ENCODE measurements around the gene ADSL. TPM values are rescaled to one million over a fixed set of nuclear protein-coding genes. Genes with fewer than 3 reads are reported as not detected.
A peak's percentile ranks its signal among the peaks of the same experiment; 100 is the strongest.

Gene ADSL
- total and polyA plus RNA-seq, 11 donors: 35.5 to 131 (median 52.0) TPM

DNA sequence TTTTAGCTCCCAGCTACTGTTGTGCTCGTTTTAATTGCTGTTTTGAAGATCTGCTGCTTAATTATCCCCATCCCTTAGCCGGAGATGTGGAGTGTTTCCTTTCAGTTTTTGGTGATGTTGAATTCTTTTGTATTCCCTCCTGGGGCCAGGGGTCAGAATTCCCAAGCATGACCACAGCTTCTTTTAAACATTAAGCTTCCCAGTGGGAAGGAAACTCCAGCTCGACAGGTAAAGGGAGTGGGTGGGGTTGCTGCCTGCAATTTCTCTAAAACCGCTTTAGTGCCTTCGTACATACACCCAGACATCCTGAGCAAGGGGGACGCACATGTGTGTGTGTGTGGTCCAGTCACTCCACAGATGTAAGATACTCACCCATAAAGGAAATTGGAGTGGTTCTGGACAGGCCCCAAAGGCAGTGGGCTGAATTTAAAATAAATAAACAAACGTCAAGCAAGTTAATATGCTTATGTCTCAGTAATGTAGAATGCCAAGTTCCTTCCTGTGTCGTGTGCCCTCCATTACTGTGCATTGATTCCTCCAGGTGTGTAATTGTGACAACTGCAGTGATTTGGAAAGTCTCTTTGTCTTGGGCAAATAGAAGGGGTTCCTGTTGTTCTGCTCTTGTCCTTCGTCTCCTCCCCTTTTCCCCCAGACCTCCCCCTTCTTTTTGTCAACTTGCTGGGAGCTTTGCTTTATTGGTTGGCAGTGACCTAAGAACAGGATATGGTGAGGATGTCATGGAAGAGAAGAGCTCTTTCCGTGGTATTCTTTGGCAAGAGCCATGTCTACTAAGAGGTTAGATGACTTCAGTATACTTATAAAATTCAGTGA, 19.2 kb upstream of the ADSL start:
- WGBS, 4 donors: 50 to 59% (median 56%) methylated on average over 10 of the region's 10 CpGs
- no peaks in the 10 kb centered on the region for H3K27me3 ChIP-seq
- H3K4me3 ChIP-seq: no peak overlapping the region
- peaks cover 0 to 79% (median 40%) of the 10 kb centered on the region in 9 donors for H3K36me3 ChIP-seq
- H3K4me1 ChIP-seq: peaks cover 0 to 35% (median 4%) of the 10 kb centered on the region in 12 donors
- H3K9me3 ChIP-seq: no peaks in the 10 kb centered on the region
- intact Hi-C loops (cut with DNase I): no loop called here
- no peak for TF ChIP-seq POLR2A (IDR thresholded peaks at IDR 0.05)
- TF ChIP-seq, protein P1, sequence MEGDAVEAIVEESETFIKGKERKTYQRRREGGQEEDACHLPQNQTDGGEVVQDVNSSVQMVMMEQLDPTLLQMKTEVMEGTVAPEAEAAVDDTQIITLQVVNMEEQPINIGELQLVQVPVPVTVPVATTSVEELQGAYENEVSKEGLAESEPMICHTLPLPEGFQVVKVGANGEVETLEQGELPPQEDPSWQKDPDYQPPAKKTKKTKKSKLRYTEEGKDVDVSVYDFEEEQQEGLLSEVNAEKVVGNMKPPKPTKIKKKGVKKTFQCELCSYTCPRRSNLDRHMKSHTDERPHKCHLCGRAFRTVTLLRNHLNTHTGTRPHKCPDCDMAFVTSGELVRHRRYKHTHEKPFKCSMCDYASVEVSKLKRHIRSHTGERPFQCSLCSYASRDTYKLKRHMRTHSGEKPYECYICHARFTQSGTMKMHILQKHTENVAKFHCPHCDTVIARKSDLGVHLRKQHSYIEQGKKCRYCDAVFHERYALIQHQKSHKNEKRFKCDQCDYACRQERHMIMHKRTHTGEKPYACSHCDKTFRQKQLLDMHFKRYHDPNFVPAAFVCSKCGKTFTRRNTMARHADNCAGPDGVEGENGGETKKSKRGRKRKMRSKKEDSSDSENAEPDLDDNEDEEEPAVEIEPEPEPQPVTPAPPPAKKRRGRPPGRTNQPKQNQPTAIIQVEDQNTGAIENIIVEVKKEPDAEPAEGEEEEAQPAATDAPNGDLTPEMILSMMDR (IDR thresholded peaks at IDR 0.05): no peak
- peak overlapping the region in 6 of 12 donors; percentile 3 to 58 (median 35) for H3K27ac ChIP-seq
- DNase-seq: no peak
- ATAC-seq: peak in 2 of 4 donors; percentile 27 to 64

DNA sequence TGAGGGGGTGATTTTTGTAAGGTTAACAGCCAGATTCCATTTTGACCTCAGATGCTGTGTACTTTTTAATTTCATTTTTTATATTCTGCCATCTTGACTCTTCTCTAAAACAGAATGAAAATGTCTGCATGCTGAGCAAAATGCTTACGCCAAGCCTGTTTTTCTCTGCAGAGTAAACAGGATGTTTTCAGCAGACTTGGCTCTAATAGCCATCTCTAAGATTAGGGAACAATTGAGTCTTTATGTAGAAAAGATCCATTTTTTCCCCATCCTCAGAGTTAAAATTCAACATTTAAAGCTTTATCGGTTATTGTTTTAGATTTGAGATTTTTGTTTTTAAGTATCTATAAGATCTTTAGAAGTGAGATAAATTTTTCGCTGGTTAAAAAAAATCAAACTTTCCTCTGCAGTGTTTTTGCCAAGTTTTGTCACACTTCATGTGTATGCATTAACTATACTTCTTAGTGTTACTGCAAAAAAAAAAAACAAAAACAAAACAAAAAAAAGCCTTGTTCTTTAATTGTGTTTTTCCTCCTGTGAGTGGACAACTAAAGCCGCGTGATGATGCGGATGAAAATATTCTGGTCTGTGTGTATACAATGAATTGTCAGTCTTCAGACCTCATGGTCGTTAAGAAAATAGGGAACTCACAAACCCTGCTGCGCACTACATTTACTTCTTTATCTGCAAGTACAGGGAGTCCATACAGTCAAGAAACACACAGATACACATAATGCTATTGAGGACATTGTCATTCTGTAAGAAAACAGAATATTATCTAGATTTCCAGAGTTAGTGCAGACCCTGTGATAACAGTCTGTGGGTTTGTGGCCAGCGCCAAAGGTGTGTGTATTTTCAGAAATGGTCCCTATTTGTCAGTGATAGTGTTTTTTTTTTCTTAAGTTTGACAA, 17.5 kb upstream of the ADSL start:
- WGBS, 4 donors: 80 to 86% (median 83%) methylated on average over 9 of the region's 9 CpGs
- intact Hi-C loops (cut with DNase I): no loop called here
- DNase-seq (no peak), ATAC-seq (no peak)
- Histone ChIP-seq H3K36me3 (peaks cover 0 to 74% (median 38%) of the 10 kb centered on the region in 9 donors), H3K27ac (peak overlapping the region in 2 of 12 donors; percentile 4 to 8), H3K27me3 (no peaks in the 10 kb centered on the region), H3K9me3 (no peaks in the 10 kb centered on the region), H3K4me1 (peaks cover 0 to 41% (median 4%) of the 10 kb centered on the region in 12 donors), H3K4me3 (no peak overlapping the region)
- TF ChIP-seq POLR2A (IDR thresholded peaks at IDR 0.05): no peak
- TF ChIP-seq, protein P1 (IDR thresholded peaks at IDR 0.05): no peak

DNA sequence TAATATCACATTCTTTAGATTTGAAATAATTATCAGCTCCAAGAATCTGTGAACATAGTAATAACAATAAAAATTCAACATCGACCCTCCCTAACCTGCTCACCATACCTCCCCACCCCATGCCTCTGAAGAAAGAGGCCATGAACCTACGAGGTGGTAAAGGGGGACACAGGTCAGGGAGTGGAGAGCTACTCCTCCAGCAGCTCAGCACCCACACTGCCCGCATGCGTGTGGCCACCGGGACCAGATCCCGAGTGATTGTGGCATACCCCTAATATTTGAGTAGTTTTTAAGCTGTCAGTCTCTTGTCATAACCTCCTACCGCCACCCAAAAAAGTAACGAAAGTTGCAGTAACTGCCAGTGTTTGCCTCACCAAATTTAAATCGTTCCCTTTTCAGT, 16.8 kb upstream of the ADSL start:
- DNase-seq (no peak), ATAC-seq (no peak)
- Histone ChIP-seq H3K4me3 (no peak overlapping the region), H3K9me3 (no peaks in the 10 kb centered on the region), H3K4me1 (peaks cover 0 to 43% (median 4%) of the 10 kb centered on the region in 12 donors), H3K27me3 (no peaks in the 10 kb centered on the region), H3K36me3 (peaks cover 0 to 71% (median 33%) of the 10 kb centered on the region in 9 donors), H3K27ac (peak overlapping the region in 1 of 12 donors; percentile 8)
- 89 to 95% (median 91%) methylated on average over 9 of the region's 9 CpGs for WGBS, 4 donors
- TF ChIP-seq POLR2A (IDR thresholded peaks at IDR 0.05): no peak
- TF ChIP-seq, protein P1 (IDR thresholded peaks at IDR 0.05): no peak
- intact Hi-C loops (cut with DNase I): no loop called here

DNA sequence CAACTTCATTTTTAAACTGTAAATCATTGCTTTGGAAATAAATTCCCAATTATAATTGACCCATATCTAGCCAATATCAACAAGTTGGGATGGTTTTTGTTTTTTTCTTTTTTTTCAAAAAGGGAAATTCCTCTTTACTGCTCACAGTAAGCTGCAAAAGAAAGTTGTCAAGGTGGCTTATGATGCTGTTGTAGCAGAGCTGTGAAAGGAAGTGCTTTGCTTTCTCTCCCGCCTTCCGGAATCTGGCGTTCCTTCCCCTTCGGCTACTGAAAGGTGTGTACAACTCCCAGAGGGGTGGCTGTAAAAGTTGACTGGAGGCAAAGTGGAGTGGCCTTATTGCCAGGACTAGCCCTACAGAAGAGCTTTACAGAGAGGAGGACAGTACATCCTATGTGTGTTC, 16.2 kb upstream of the ADSL start:
- no peak for DNase-seq
- Histone ChIP-seq H3K27ac (no peak overlapping the region), H3K4me1 (peaks cover 0 to 48% (median 4%) of the 10 kb centered on the region in 12 donors), H3K4me3 (no peak overlapping the region), H3K27me3 (no peaks in the 10 kb centered on the region), H3K9me3 (no peaks in the 10 kb centered on the region), H3K36me3 (peaks cover 0 to 66% (median 28%) of the 10 kb centered on the region in 9 donors)
- intact Hi-C loops (cut with DNase I): no loop called here
- ATAC-seq: no peak
- 59 to 79% (median 73%) methylated on average over 4 of the region's 4 CpGs for WGBS, 4 donors
- no peak for TF ChIP-seq POLR2A (IDR thresholded peaks at IDR 0.05)
- TF ChIP-seq, protein P1 (IDR thresholded peaks at IDR 0.05): no peak
